Stimulated activated CD8-positive, alpha-beta memory T cell treated with anti-CD3 and anti-CD28 coated beads, Interleukin-7, amount 100 ng/mL, for 48 hours (primary cell): Measurements from ENCODE around the gene SEMA4B.
"Not testable (repeated sequence)": the region's sequence is repeated elsewhere in the genome, so short reads cannot be mapped to it uniquely, and the experiment has no call there.

Experiments used
- DNase-seq, 2 donors: peaks; one replicate each; pipeline ENCODE4 v3.0.0-alpha.2; 2020; ENCODE audit warnings: low read depth in 1 of 2; ENCODE audit errors: extremely low read depth in 1 of 2

The SEMA4B gene

GRCh38 chr15:90201130-90201943 lies at the start of gene SEMA4B:
Gene SEMA4B (plus strand): TSS chr15:90201330. CDS start chr15:90201579, 249 bp downstream.
- peak in 1 of 2 donors; percentile 38 for DNase-seq

GRCh38 chr15:90151989-90152645 lies 49.0 kb upstream of the SEMA4B start:
- no peak for DNase-seq

GRCh38 chr15:90153658-90154057 lies 47.5 kb upstream of the SEMA4B start:
- DNase-seq: no peak

GRCh38 chr15:90154246-90154645 lies 46.9 kb upstream of the SEMA4B start:
- DNase-seq: no peak

- no peak for DNase-seq
Measured at GRCh38 chr15:90154861-90155626, 46.1 kb upstream of the SEMA4B start.

- DNase-seq: no peak
Measured at GRCh38 chr15:90159213-90159612, 41.9 kb upstream of the SEMA4B start.

- no peak for DNase-seq
Measured at GRCh38 chr15:90160781-90161727, 40.1 kb upstream of the SEMA4B start.

GRCh38 chr15:90161950-90162361 lies 39.2 kb upstream of the SEMA4B start:
- no peak for DNase-seq

GRCh38 chr15:90162956-90163355 lies 38.2 kb upstream of the SEMA4B start:
- DNase-seq: no peak

- DNase-seq: not testable (repeated sequence)
Measured at GRCh38 chr15:90164239-90164638, 36.9 kb upstream of the SEMA4B start.

- DNase-seq: no peak
Measured at GRCh38 chr15:90165157-90165556, 36.0 kb upstream of the SEMA4B start.

- DNase-seq: peak in 1 of 2 donors; percentile 64
Measured at GRCh38 chr15:90165659-90166489, 35.3 kb upstream of the SEMA4B start.

GRCh38 chr15:90167121-90167520 lies 34.0 kb upstream of the SEMA4B start:
- DNase-seq: no peak

GRCh38 chr15:90171623-90172022 lies 29.5 kb upstream of the SEMA4B start:
- no peak for DNase-seq

- DNase-seq: no peak
Measured at GRCh38 chr15:90173372-90173771, 27.8 kb upstream of the SEMA4B start.

- DNase-seq: no peak
Measured at GRCh38 chr15:90174140-90174875, 26.8 kb upstream of the SEMA4B start.

- DNase-seq: no peak
Measured at GRCh38 chr15:90177012-90177411, 24.1 kb upstream of the SEMA4B start.

- DNase-seq: no peak
Measured at GRCh38 chr15:90178468-90179435, 22.4 kb upstream of the SEMA4B start.
